RWPE2 (cell line): ENCODE data around the gene RHOT1.

Experiments used
- ATAC-seq: fragments of 200-7000 bp; cut with Tn5 transposase; 3 replicates; pipeline ENCODE4 v1.9.1; 2021; ENCODE audit warnings: low read depth
- DNase-seq: peaks from one replicate; pipeline ENCODE4 v3.0.0-alpha.2; 2020; ENCODE audit warnings: low spot score
- H3K27ac ChIP-seq: fragments of 450-650 bp; 2 replicates; pipeline ENCODE4 v1.5.1; 2017; ENCODE audit warnings: mild to moderate bottlenecking; ENCODE audit not compliant: poor library complexity, severe bottlenecking
- H3K27me3 ChIP-seq: fragments of 250-450 bp; sonication (Bioruptor Pico); 2 replicates; pipeline ENCODE4 v1.5.1; 2021; ENCODE audit warnings: mild to moderate bottlenecking, moderate library complexity; ENCODE audit not compliant: insufficient read depth, poor library complexity, severe bottlenecking
- H3K36me3 ChIP-seq: fragments of 250-450 bp; sonication (Bioruptor Pico); 2 replicates; pipeline ENCODE4 v1.5.1; 2020; ENCODE audit warnings: low read depth, mild to moderate bottlenecking, moderate library complexity
- H3K4me1 ChIP-seq: fragments of 250-450 bp; sonication (Bioruptor Pico); 2 replicates; pipeline ENCODE4 v1.5.1; 2021; ENCODE audit warnings: mild to moderate bottlenecking, moderate library complexity; ENCODE audit not compliant: insufficient read depth, poor library complexity, severe bottlenecking
- H3K4me3 ChIP-seq: fragments of 250-450 bp; sonication (Bioruptor Pico); 2 replicates; pipeline ENCODE4 v1.5.1; 2021; ENCODE audit warnings: mild to moderate bottlenecking, moderate library complexity; ENCODE audit not compliant: severe bottlenecking
- H3K9me3 ChIP-seq: fragments of 250-450 bp; sonication (Bioruptor Pico); 2 replicates; pipeline ENCODE4 v1.5.1; 2021; ENCODE audit warnings: mild to moderate bottlenecking, moderate library complexity; ENCODE audit not compliant: severe bottlenecking
- TF ChIP-seq, protein P1 (sequence below): fragments of 450-650 bp; IDR thresholded peaks from one replicate; pipeline ENCODE4 v1.5.1; 2017; ENCODE audit warnings: mild to moderate bottlenecking, moderate library complexity; ENCODE audit not compliant: poor library complexity, severe bottlenecking

The RHOT1 gene

DNA sequence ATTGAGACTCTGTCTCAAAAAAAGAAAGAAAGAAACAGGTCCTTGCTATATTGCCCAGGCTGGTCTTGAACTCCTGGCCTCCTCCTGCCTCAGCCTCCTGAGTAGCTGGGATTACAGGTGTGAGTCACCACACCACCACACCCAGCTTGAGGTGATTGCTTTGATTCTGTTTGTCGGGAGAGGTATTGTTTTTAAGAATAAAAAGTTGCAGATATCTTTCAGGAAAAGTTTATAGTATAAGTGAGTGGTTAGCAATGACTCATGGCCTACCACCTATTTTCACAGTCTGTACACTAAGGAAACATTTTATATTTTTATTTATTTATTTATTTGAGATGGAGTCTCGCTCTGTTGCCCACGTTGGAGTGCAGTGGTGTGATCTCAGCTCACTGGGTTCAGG, 45.0 kb downstream of the RHOT1 start:
- H3K4me1 ChIP-seq, result peaks cover 14% of the 10 kb centered on the region
- no peaks in the 10 kb centered on the region for H3K27me3 ChIP-seq
- ATAC-seq (no peak), DNase-seq (no peak)
- no peak overlapping the region for H3K4me3 ChIP-seq
- no peaks in the 10 kb centered on the region for H3K9me3 ChIP-seq
- peaks cover 46% of the 10 kb centered on the region for H3K36me3 ChIP-seq
- TF ChIP-seq, protein P1, sequence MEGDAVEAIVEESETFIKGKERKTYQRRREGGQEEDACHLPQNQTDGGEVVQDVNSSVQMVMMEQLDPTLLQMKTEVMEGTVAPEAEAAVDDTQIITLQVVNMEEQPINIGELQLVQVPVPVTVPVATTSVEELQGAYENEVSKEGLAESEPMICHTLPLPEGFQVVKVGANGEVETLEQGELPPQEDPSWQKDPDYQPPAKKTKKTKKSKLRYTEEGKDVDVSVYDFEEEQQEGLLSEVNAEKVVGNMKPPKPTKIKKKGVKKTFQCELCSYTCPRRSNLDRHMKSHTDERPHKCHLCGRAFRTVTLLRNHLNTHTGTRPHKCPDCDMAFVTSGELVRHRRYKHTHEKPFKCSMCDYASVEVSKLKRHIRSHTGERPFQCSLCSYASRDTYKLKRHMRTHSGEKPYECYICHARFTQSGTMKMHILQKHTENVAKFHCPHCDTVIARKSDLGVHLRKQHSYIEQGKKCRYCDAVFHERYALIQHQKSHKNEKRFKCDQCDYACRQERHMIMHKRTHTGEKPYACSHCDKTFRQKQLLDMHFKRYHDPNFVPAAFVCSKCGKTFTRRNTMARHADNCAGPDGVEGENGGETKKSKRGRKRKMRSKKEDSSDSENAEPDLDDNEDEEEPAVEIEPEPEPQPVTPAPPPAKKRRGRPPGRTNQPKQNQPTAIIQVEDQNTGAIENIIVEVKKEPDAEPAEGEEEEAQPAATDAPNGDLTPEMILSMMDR, result no peak
- H3K27ac ChIP-seq, result no peak overlapping the region

DNA sequence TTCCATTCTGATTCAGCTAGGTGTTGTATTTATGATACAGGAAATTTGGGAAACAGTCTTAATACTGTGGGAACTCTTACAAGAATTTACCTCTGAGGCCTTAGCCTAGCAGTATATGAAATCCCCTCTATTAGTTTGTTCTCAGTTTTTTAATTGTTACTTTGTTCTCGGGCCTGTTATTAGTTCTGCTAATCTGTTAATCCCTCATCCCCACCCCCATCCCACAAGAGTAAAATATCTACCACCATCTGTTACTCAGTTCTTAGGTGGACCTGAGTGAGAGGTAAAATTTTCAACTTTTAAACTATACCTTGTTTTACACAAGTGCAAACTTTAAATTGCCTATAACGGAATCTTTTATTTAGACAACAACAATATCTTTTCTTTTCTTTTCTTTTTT, 47.0 kb downstream of the RHOT1 start:
- DNase-seq, result no peak
- Histone ChIP-seq H3K27ac (no peak overlapping the region), H3K36me3 (peaks cover 47% of the 10 kb centered on the region), H3K4me3 (no peak overlapping the region), H3K4me1 (peaks cover 14% of the 10 kb centered on the region), H3K27me3 (no peaks in the 10 kb centered on the region), H3K9me3 (no peaks in the 10 kb centered on the region)
- ATAC-seq, result no peak
- TF ChIP-seq, protein P1, result no peak

DNA sequence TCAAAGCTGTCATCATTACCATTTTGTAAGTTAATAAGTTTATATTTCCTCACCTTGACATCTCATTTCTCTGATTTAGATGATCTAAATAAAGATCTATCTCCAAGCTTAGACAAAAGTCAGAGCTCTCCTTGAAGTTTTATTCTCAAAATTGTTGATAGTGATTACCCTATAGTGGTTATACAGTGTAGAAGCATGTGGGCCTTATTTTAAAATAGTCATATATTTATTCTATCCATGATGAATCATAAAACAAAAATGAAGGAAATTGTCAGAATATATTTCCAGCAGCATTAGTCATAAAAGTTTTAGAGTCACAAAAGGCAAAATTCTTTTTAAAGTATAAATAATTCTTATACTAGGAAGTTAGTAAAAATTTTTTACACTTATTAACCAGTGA, 49.0 kb downstream of the RHOT1 start:
- H3K27ac ChIP-seq, result peak overlapping the region; percentile 49
- peaks cover 14% of the 10 kb centered on the region for H3K4me1 ChIP-seq
- no peaks in the 10 kb centered on the region for H3K9me3 ChIP-seq
- TF ChIP-seq, protein P1, result no peak
- ATAC-seq (peak; percentile 58; the same call in 2 of the 3 replicates), DNase-seq (no peak)
- peaks cover 53% of the 10 kb centered on the region for H3K36me3 ChIP-seq
- no peak overlapping the region for H3K4me3 ChIP-seq
- no peaks in the 10 kb centered on the region for H3K27me3 ChIP-seq

DNA sequence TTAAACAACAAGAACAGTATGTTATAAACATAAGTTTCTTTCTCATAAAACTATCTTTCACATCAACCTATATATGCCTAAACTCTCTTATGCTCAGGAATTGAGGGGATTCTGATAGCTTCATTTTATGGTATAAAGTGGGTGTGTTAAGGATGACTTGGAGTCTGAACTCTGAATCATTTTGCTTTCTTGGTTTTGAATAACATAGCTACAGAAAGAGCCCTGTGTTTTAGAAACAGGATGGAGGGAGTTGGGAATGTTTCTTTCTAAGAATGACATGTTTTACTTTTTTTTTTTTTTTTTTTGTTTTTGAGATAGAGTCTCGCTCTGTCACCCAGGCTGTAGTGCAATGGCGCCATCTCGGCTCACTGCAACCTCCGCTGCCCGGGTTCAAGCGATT, 50.1 kb downstream of the RHOT1 start:
- Histone ChIP-seq H3K9me3 (no peaks in the 10 kb centered on the region), H3K4me3 (no peak overlapping the region), H3K36me3 (peaks cover 54% of the 10 kb centered on the region), H3K27me3 (no peaks in the 10 kb centered on the region), H3K4me1 (peaks cover 14% of the 10 kb centered on the region), H3K27ac (peak overlapping the region; percentile 49)
- TF ChIP-seq, protein P1, result no peak
- ATAC-seq, result no peak
- DNase-seq, result no peak

DNA sequence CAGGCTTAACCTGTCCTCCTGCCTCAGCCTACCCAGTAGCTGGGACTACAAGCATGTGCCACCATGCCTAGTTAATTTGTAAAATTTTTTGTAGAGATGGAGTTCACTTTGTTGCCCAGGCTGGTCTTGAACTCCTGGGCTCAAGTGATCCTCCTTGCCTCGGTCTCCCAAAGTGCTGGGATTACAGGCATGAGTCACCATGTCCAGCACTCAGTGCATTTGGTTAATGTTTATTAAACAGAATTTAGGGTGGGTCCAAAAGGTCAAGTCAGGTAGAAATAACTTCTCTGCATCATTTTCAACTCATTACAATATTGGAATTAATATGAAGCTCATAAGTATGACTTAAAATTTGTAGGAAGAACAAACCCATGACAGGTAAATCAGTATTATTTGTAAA, 55.7 kb downstream of the RHOT1 start:
- ATAC-seq (no peak), DNase-seq (no peak)
- Histone ChIP-seq H3K27ac (no peak overlapping the region), H3K27me3 (no peaks in the 10 kb centered on the region), H3K4me3 (no peak overlapping the region), H3K4me1 (no peaks in the 10 kb centered on the region), H3K36me3 (peaks cover 73% of the 10 kb centered on the region), H3K9me3 (no peaks in the 10 kb centered on the region)
- TF ChIP-seq, protein P1, result no peak
